ENCODE measurements around the gene GPR83.

GPR83 gene

GRCh38 chr11:94329501-94329900, 71.7 kb downstream of the GPR83 start:
- Histone ChIP-seq H3K4me1 (no peaks in the 10 kb centered on the region), H3K27me3 (no peaks in the 10 kb centered on the region), H4K20me1 (no peaks in the 10 kb centered on the region), H3K4me3 (no peak overlapping the region), H3K36me3 (no peaks in the 10 kb centered on the region), H3K9ac (no peak overlapping the region), H3K9me3 (no peaks in the 10 kb centered on the region), H3K27ac (no peak overlapping the region), H3K4me2 (no peak overlapping the region)
- no peak for TF ChIP-seq Cebpa-rat (IDR thresholded peaks at IDR 0.05)

- Histone ChIP-seq H3K4me3 (no peak overlapping the region), H3K9ac (no peak overlapping the region), H3K27ac (no peak overlapping the region), H3K36me3 (no peaks in the 10 kb centered on the region), H3K4me1 (no peaks in the 10 kb centered on the region), H3K4me2 (no peak overlapping the region), H4K20me1 (no peaks in the 10 kb centered on the region), H3K9me3 (no peaks in the 10 kb centered on the region), H3K27me3 (no peaks in the 10 kb centered on the region)
- no peak for TF ChIP-seq Cebpa-rat (IDR thresholded peaks at IDR 0.05)
Measured at GRCh38 chr11:94328587-94329080, 72.6 kb downstream of the GPR83 start.

Measured in BLaER1 (cell line).